Measurements from ENCODE around the gene EVA1C. TPM values are rescaled to one million over a fixed set of nuclear protein-coding genes. Genes with fewer than 3 reads are reported as not detected.
"Not testable (repeated sequence)": the region's sequence is repeated elsewhere in the genome, so short reads cannot be mapped to it uniquely, and the experiment has no call there.

Gene EVA1C
- total RNA-seq, 6 donors from 2014 or later, result 40.2 to 75.6 (median 55.7) TPM

DNA sequence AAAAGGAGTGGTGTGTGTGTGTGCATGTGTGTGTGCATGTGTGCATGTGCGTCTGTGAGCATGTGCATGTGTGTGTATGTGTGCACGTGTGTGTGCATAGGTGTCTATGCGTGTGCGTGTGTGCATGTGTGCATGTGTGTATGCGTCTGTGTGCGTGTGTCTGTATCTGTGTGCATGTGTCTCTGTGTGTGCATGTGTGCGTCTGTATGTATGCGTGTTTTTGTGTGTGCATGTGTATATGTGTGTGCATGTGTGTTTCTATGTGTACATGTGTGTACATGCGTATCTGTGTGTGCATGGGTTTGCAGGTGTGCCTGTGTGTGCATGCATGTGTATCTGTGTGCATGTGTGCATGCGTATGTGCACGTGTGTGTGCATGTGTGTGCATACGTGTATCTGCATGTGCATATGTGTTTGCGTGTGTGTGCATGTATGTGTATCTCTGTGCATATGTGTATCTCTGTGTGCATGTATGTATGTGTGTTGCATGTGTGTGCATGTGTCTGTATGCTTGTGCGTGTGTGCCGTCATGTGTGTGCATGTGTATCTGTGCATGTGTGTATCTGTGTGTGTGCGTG, 94.9 kb downstream of the EVA1C start:
- TF ChIP-seq EP300 (IDR thresholded peaks at IDR 0.05) (no peak), POLR2AphosphoS5 (IDR thresholded peaks at IDR 0.05) (no peak), POLR2A (IDR thresholded peaks at IDR 0.05) (no peak)
- TF ChIP-seq, protein P1, sequence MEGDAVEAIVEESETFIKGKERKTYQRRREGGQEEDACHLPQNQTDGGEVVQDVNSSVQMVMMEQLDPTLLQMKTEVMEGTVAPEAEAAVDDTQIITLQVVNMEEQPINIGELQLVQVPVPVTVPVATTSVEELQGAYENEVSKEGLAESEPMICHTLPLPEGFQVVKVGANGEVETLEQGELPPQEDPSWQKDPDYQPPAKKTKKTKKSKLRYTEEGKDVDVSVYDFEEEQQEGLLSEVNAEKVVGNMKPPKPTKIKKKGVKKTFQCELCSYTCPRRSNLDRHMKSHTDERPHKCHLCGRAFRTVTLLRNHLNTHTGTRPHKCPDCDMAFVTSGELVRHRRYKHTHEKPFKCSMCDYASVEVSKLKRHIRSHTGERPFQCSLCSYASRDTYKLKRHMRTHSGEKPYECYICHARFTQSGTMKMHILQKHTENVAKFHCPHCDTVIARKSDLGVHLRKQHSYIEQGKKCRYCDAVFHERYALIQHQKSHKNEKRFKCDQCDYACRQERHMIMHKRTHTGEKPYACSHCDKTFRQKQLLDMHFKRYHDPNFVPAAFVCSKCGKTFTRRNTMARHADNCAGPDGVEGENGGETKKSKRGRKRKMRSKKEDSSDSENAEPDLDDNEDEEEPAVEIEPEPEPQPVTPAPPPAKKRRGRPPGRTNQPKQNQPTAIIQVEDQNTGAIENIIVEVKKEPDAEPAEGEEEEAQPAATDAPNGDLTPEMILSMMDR (IDR thresholded peaks at IDR 0.05), result no peak
- Histone ChIP-seq H3K36me3 (peaks cover 3 to 76% (median 33%) of the 10 kb centered on the region in 4 donors), H3K4me3 (no peak overlapping the region), H3K27me3 (no peaks in the 10 kb centered on the region), H3K4me1 (no peaks in the 10 kb centered on the region), H3K9me3 (no peaks in the 10 kb centered on the region), H3K27ac (no peak overlapping the region)
- ATAC-seq (ENCODE audit: low FRiP score in 2 of 2), result peak in 1 of 2 donors; percentile 51
- DNase-seq, result no peak
- 90 to 96% methylated on average over 16 of the region's 16 CpGs for WGBS, 2 donors

DNA sequence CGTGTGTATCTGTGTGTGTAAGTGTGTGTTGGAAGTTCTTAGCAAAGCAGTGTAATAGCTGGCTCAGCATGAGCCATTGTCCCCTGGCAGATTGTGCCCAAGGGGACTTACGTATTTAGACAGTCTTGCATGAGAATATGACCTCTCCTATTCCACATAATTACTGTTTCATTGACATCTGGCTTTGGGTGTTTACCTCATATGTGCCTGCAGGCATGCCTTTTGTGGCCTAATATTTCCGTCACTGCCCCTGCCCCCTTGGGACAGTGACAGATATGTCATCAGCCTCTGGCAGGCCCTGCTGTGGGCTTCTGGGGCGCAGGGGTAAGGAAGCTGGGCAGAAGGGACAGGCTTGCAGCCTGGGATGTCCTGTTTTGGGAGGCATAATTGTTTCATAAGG, 95.5 kb downstream of the EVA1C start:
- not testable (repeated sequence) for H3K27me3 ChIP-seq; H3K27ac ChIP-seq; DNase-seq; ATAC-seq (ENCODE audit: low FRiP score in 2 of 2); H3K4me3 ChIP-seq; H3K9me3 ChIP-seq; H3K4me1 ChIP-seq
- H3K36me3 ChIP-seq, result peaks cover 1 to 72% (median 30%) of the 10 kb centered on the region in 4 donors
- 79 to 85% methylated on average over 4 of the region's 4 CpGs for WGBS, 2 donors

GRCh38 chr21:32508558-32508957, 96.1 kb downstream of the EVA1C start:
- 89 to 93% methylated on average over 9 of the region's 9 CpGs for WGBS, 2 donors
- H3K4me3 ChIP-seq, result no peak overlapping the region
- H3K27ac ChIP-seq, result no peak overlapping the region
- peaks cover 0 to 67% (median 28%) of the 10 kb centered on the region in 4 donors for H3K36me3 ChIP-seq
- H3K27me3 ChIP-seq, result no peaks in the 10 kb centered on the region
- H3K4me1 ChIP-seq, result no peaks in the 10 kb centered on the region
- DNase-seq (no peak), ATAC-seq (ENCODE audit: low FRiP score in 2 of 2) (no peak)
- no peaks in the 10 kb centered on the region for H3K9me3 ChIP-seq
- TF ChIP-seq POLR2A (IDR thresholded peaks at IDR 0.05) (no peak), EP300 (IDR thresholded peaks at IDR 0.05) (no peak), POLR2AphosphoS5 (IDR thresholded peaks at IDR 0.05) (no peak)
- TF ChIP-seq, protein P1 (IDR thresholded peaks at IDR 0.05), result no peak

DNA sequence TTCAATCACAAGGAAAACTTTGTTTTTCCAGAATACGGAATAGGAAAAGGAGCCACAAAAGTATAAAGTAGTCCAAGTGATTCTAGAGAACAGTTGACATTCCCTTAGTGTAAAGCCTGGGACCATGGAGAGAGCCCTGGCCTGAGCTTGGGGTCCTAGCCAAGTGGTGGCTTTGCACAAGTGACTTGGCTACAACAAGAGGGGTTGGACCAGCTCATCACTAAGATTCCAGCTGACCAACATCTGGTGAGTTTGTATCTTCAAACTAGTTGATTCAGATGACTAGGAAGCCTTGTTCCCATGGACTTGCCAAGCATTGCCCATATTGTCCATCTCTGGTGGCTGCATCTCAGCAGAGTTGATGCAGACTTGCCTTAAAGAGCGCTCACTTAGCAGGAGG, 96.5 kb downstream of the EVA1C start:
- ATAC-seq (ENCODE audit: low FRiP score in 2 of 2); DNase-seq; H3K4me3 ChIP-seq; H3K27ac ChIP-seq; H3K27me3 ChIP-seq; H3K4me1 ChIP-seq; H3K9me3 ChIP-seq: not testable (repeated sequence)
- 95 to 100% methylated on average over 2 of the region's 2 CpGs for WGBS, 2 donors
- peaks cover 0 to 63% (median 26%) of the 10 kb centered on the region in 4 donors for H3K36me3 ChIP-seq

DNA sequence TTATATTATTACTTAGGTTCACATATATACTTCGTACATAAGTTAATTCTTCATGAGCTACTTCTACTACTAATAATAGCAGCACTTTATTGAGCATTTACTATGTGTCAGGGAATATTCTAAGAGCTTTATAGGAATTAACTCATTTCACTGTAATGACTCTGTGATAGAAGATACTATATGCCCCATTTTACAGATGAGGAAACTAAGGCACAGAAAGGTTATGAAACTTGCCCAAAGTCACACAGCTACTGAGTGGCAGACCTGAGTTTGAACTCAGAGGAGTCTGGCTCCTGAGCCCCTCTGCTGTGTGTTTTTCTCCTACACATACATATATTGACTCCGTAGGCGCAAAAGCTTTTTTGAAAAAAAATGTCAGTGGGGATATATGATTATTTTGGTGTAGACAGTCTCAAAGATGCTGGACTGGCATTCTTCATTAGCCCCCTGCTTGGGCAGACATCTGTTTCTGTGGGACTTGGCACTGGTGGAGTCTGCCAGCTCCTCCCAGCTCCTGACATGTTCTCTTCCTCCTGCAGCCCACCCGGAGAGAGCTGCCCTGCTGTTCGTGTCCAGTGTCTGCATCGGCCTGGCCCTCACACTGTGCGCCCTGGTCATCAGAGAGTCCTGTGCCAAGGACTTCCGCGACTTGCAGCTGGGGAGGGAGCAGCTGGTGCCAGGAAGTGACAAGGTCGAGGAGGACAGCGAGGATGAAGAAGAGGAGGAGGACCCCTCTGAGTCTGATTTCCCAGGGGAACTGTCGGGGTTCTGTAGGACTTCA, 102.0 kb downstream of the EVA1C start:
- H3K27me3 ChIP-seq, result no peaks in the 10 kb centered on the region
- DNase-seq (no peak), ATAC-seq (ENCODE audit: low FRiP score in 2 of 2) (no peak)
- peaks cover 0 to 32% (median 8%) of the 10 kb centered on the region in 4 donors for H3K36me3 ChIP-seq
- H3K4me3 ChIP-seq, result no peak overlapping the region
- TF ChIP-seq EP300 (IDR thresholded peaks at IDR 0.05), result no peak
- no peak for TF ChIP-seq POLR2A (IDR thresholded peaks at IDR 0.05)
- TF ChIP-seq, protein P1 (IDR thresholded peaks at IDR 0.05), result no peak
- TF ChIP-seq POLR2AphosphoS5 (IDR thresholded peaks at IDR 0.05), result no peak
- H3K4me1 ChIP-seq, result peaks cover 0 to 13% (median 10%) of the 10 kb centered on the region in 4 donors
- peak overlapping the region in 2 of 4 donors; percentile 3 to 13 for H3K27ac ChIP-seq
- H3K9me3 ChIP-seq, result no peaks in the 10 kb centered on the region
- 69 to 73% methylated on average over 10 to 12 of the region's 12 CpGs for WGBS, 2 donors

Data from upper lobe of left lung (tissue), 6 donors.